GM18873 (cell line): ENCODE data around the gene NUBPL.
"Not testable (repeated sequence)": the region's sequence is repeated elsewhere in the genome, so short reads cannot be mapped to it uniquely, and the experiment has no call there.

ENCODE experiments used
- ATAC-seq: cut with Tn5 transposase; IDR thresholded peaks from one replicate; pipeline ENCODE4 v1.9.1; 2021; ENCODE audit warnings: mild to moderate bottlenecking, moderate library complexity, moderate number of reproducible peaks; ENCODE audit not compliant: unreplicated experiment, low FRiP score

Gene NUBPL

GRCh38 chr14:31660728-31661127, 99.5 kb downstream of the NUBPL start:
- ATAC-seq = no peak

- no peak for ATAC-seq
Observed at GRCh38 chr14:31668348-31668747, 107.1 kb downstream of the NUBPL start.

- ATAC-seq = no peak
Observed at GRCh38 chr14:31672709-31673108, 111.5 kb downstream of the NUBPL start.

GRCh38 chr14:31677052-31677451, 115.8 kb downstream of the NUBPL start:
- no peak for ATAC-seq

- no peak for ATAC-seq
Observed at GRCh38 chr14:31677630-31678029, 116.4 kb downstream of the NUBPL start.

GRCh38 chr14:31678421-31679249, 117.4 kb downstream of the NUBPL start:
- no peak for ATAC-seq

- ATAC-seq = no peak
Observed at GRCh38 chr14:31682768-31683167, 121.6 kb downstream of the NUBPL start.

- ATAC-seq = no peak
Observed at GRCh38 chr14:31687726-31688125, 126.5 kb downstream of the NUBPL start.

- no peak for ATAC-seq
Observed at GRCh38 chr14:31690056-31690455, 128.9 kb downstream of the NUBPL start.

- ATAC-seq = no peak
Observed at GRCh38 chr14:31692376-31692781, 131.2 kb downstream of the NUBPL start.

- no peak for ATAC-seq
Observed at GRCh38 chr14:31696378-31696777, 135.2 kb downstream of the NUBPL start.

- ATAC-seq = no peak
Observed at GRCh38 chr14:31699809-31700208, 138.6 kb downstream of the NUBPL start.

GRCh38 chr14:31700282-31701074, 139.3 kb downstream of the NUBPL start:
- no peak for ATAC-seq

- ATAC-seq = no peak
Observed at GRCh38 chr14:31702130-31702529, 140.9 kb downstream of the NUBPL start.

- no peak for ATAC-seq
Observed at GRCh38 chr14:31703056-31703455, 141.9 kb downstream of the NUBPL start.

GRCh38 chr14:31705731-31706130, 144.5 kb downstream of the NUBPL start:
- no peak for ATAC-seq

- not testable (repeated sequence) for ATAC-seq
Observed at GRCh38 chr14:31708661-31709060, 147.5 kb downstream of the NUBPL start.

- no peak for ATAC-seq
Observed at GRCh38 chr14:31712244-31713127, 151.3 kb downstream of the NUBPL start.

- ATAC-seq = no peak
Observed at GRCh38 chr14:31716208-31716607, 155.0 kb downstream of the NUBPL start.

GRCh38 chr14:31717294-31718085, 156.3 kb downstream of the NUBPL start:
- ATAC-seq = no peak
